Measurements from ENCODE around the gene OSBPL7. TPM values are rescaled to one million over a fixed set of nuclear protein-coding genes. Genes with fewer than 3 reads are reported as not detected.
A peak's percentile ranks its signal among the peaks of the same experiment; 100 is the strongest.

OSBPL7 gene
- polyA plus RNA-seq, 6 donors from 2014 or later: 1.2 to 9.2 (median 4.5) TPM

DNA sequence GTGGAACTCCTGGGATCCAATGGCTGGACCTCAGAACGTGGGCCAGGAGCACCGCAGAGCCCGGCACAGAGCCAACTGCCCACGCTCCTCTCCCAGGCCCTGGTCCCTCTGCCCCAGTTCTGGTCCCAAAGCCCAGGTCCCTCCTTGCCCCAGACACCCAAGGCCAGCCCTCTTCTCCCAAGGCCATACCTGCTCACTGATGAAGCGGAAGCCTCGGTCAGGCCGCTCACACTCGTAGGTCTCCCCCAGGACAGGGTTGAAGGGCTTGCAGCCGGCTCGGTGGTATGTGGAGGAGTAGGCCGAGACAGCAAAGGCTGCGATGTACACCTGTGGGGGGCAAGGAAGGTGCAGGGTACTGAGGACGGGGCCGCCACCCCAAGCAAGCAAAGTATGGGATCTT is 8.5 kb downstream of the OSBPL7 start:
- Mint-ChIP-seq H3K4me3 (no peak overlapping the region), H3K4me1 (peaks cover 0 to 5% (median 4%) of the 10 kb centered on the region in 3 donors), H3K27me3 (no peaks in the 10 kb centered on the region), H3K36me3 (peaks cover 11 to 66% of the 10 kb centered on the region in 2 donors), H3K27ac (no peak overlapping the region), H3K9me3 (no peaks in the 10 kb centered on the region)
- ATAC-seq (ENCODE audit: low read depth in 2 of 2) (no peak), DNase-seq (no peak)

DNA sequence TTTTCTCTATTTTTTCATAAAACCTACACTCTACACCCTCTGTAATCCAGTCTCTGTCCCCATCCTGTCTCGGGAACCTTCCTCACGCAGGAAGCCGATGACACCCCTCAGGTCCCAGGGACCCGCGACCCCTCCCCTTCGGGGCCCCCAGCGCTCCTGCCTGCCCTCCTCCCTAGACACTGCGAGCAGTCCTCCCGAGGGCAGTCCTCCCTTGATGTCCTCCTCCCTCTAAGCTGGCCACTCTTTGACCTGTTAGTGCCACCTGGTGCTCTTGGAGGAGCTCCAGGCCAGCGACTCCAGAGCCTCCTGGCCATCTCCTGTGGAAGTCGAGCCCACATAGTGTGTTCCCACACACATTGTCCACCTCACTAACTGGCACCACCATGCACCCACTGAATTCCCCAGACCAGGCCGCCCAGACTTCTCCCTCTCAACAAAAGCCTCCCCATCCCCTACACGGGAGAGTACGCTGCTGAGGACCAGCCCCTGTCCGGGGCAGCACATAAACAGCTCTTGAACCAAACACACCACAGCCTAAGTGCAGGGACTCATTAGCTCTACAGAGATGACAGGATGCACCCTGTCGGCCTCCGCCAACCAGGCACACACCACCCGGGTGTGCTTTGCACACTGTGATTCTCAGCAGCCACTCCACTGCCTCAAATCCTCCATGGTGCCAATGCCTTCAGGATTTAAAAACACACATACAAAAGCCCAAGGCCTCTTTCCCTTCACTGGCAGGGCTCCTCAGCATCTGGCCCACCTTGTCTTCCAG is 9.3 kb downstream of the OSBPL7 start:
- Mint-ChIP-seq H3K9me3 (no peaks in the 10 kb centered on the region), H3K27me3 (no peaks in the 10 kb centered on the region), H3K27ac (peak overlapping the region in 2 of 6 donors; percentile 58 to 71), H3K4me1 (peaks cover 0 to 5% (median 4%) of the 10 kb centered on the region in 3 donors), H3K36me3 (peaks cover 6 to 66% of the 10 kb centered on the region in 2 donors), H3K4me3 (peak overlapping the region in 1 of 8 donors; percentile 15)
- ATAC-seq (ENCODE audit: low read depth in 2 of 2) (no peak), DNase-seq (no peak)

DNA sequence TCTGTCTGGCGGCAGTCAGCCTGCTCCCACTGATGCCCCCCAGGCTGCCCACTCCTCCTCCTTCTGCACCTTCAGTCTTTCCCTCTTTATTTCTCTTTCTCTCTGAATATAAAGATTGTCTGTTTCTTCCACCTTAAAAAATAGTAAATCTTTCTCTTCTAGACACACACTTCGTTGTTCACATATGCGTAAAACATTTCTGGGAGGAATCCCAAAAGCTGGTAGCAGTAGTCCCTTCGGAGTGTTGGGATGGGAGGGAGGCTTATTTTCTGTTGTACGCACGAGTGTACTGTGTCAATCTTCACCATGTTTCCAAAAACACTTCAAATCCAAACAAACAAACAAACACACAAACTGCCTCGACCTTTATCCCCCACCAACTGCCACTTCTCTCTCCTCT is 9.9 kb downstream of the OSBPL7 start:
- ATAC-seq (ENCODE audit: low read depth in 2 of 2) (no peak), DNase-seq (no peak)
- peak overlapping the region in 2 of 6 donors; percentile 49 to 58 for H3K27ac Mint-ChIP-seq
- H3K36me3 Mint-ChIP-seq: peaks cover 6 to 68% of the 10 kb centered on the region in 2 donors
- peaks cover 0 to 5% (median 4%) of the 10 kb centered on the region in 3 donors for H3K4me1 Mint-ChIP-seq
- H3K9me3 Mint-ChIP-seq: no peaks in the 10 kb centered on the region
- no peaks in the 10 kb centered on the region for H3K27me3 Mint-ChIP-seq
- no peak overlapping the region for H3K4me3 Mint-ChIP-seq

DNA sequence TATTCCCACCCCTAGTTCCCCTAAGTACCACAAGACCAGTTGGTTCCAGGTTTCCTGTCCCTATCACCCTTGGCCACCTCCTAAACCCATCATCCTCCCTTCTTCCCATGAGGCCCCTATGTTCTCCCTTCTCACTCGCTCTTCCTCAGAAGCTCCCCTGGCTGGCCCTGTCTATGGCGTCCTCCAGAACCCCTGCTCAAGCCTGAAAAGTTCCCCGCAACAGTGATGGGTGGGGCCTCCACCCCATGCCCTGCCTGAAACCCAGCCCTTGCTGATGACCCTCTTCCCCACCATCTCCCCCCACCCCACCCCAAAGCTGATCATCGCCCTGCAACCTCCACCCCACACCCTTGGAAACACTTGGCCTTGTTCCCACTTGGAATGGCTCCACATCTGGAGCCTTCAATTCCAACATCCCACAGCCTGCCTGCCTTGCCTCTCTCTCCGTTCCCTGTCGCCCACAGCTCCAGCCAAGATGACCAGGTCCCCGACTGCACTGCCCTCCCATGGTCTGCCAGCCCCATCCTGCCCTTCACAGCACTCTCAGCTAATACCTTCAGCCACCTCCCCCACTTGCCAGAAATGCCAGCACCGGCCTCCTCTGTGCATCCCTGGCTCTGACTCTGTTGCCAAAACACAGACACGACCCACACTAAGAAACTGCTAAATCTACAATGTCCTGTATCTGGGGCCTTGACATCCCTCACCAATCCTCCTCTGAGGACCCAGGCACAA is 10.5 kb downstream of the OSBPL7 start:
- Mint-ChIP-seq H3K4me3 (peak overlapping the region in 3 of 8 donors; percentile 64 to 71 (median 65)), H3K27me3 (no peaks in the 10 kb centered on the region), H3K4me1 (peaks cover 0 to 5% (median 4%) of the 10 kb centered on the region in 3 donors), H3K36me3 (peaks cover 6 to 66% of the 10 kb centered on the region in 2 donors), H3K27ac (peak overlapping the region in 2 of 6 donors; percentile 49 to 86), H3K9me3 (no peaks in the 10 kb centered on the region)
- DNase-seq (no peak), ATAC-seq (ENCODE audit: low read depth in 2 of 2) (no peak)

- Mint-ChIP-seq H3K4me1 (peaks cover 0 to 5% (median 4%) of the 10 kb centered on the region in 3 donors), H3K27ac (peak overlapping the region in 1 of 6 donors; percentile 19), H3K27me3 (no peaks in the 10 kb centered on the region), H3K36me3 (peaks cover 6 to 63% of the 10 kb centered on the region in 2 donors), H3K4me3 (no peak overlapping the region), H3K9me3 (no peaks in the 10 kb centered on the region)
- DNase-seq: no peak
- no peak for ATAC-seq (ENCODE audit: low read depth in 2 of 2)
Observed at GRCh38 chr17:47810200-47810821, 11.3 kb downstream of the OSBPL7 start.

- Mint-ChIP-seq H3K9me3 (no peaks in the 10 kb centered on the region), H3K27me3 (no peaks in the 10 kb centered on the region), H3K27ac (no peak overlapping the region), H3K4me3 (no peak overlapping the region), H3K36me3 (peaks cover 6 to 55% of the 10 kb centered on the region in 2 donors), H3K4me1 (peaks cover 0 to 5% (median 4%) of the 10 kb centered on the region in 3 donors)
- ATAC-seq (ENCODE audit: low read depth in 2 of 2) (no peak), DNase-seq (no peak)
Observed at GRCh38 chr17:47808830-47809480, 12.6 kb downstream of the OSBPL7 start.

DNA sequence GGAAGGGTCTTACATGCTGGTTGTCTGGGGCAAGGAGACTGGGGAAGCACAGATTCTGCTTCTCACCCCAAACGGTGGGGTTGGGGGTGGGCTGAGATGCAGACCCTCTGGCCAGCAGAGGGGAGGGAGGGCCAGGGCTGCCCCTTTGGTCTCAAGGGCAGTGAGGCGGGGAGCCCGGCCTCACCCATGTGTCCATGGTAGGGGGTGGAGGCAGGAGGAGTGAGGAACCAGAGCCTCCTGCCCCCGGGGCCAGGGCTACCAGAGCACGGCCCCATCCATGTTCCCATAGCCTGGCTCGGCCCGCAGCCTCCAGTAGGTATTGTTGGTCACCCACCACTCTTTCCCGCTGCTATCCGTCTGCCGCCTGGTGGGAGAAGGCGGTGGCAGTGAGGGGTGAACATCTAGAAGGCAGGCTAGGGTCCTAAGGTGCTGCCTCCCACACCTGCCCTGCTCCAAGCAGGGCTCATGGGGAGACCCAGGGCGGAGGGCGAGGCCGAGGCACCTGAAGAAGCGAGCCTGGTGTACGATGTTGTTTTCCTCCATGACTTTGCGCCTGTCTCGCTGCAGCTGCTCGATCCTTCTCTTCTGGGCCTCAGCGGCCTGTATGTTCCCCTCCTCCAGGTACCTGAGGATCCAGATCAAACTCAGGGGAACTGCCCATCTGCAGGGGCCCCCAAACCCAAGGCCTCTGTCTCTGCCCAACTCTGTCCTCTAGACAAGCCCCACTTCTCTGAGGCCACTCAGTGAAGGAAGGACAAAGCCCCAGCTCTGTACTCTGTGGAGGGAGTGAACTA is 13.4 kb downstream of the OSBPL7 start:
- H3K9me3 Mint-ChIP-seq: no peaks in the 10 kb centered on the region
- no peak overlapping the region for H3K27ac Mint-ChIP-seq
- DNase-seq (no peak), ATAC-seq (ENCODE audit: low read depth in 2 of 2) (no peak)
- H3K4me1 Mint-ChIP-seq: peaks cover 0 to 5% (median 4%) of the 10 kb centered on the region in 3 donors
- H3K36me3 Mint-ChIP-seq: peaks cover 6 to 55% of the 10 kb centered on the region in 2 donors
- no peaks in the 10 kb centered on the region for H3K27me3 Mint-ChIP-seq
- H3K4me3 Mint-ChIP-seq: no peak overlapping the region

GRCh38 chr17:47807421-47807820 is 14.2 kb downstream of the OSBPL7 start:
- no peak overlapping the region for H3K4me3 Mint-ChIP-seq
- H3K9me3 Mint-ChIP-seq: no peaks in the 10 kb centered on the region
- DNase-seq: no peak
- H3K27ac Mint-ChIP-seq: peak overlapping the region in 1 of 6 donors; percentile 69
- H3K27me3 Mint-ChIP-seq: no peaks in the 10 kb centered on the region
- peaks cover 6 to 47% of the 10 kb centered on the region in 2 donors for H3K36me3 Mint-ChIP-seq
- peaks cover 0 to 4% (median 3%) of the 10 kb centered on the region in 3 donors for H3K4me1 Mint-ChIP-seq
- ATAC-seq (ENCODE audit: low read depth in 2 of 2): no peak

- no peak overlapping the region for H3K4me3 Mint-ChIP-seq
- peaks cover 0 to 5% (median 3%) of the 10 kb centered on the region in 3 donors for H3K27me3 Mint-ChIP-seq
- ATAC-seq (ENCODE audit: low read depth in 2 of 2): no peak
- peaks cover 6 to 42% of the 10 kb centered on the region in 2 donors for H3K36me3 Mint-ChIP-seq
- DNase-seq: no peak
- H3K4me1 Mint-ChIP-seq: peaks cover 2 to 6% (median 3%) of the 10 kb centered on the region in 3 donors
- no peak overlapping the region for H3K27ac Mint-ChIP-seq
- H3K9me3 Mint-ChIP-seq: no peaks in the 10 kb centered on the region
Observed at GRCh38 chr17:47806913-47807255, 14.7 kb downstream of the OSBPL7 start.

DNA sequence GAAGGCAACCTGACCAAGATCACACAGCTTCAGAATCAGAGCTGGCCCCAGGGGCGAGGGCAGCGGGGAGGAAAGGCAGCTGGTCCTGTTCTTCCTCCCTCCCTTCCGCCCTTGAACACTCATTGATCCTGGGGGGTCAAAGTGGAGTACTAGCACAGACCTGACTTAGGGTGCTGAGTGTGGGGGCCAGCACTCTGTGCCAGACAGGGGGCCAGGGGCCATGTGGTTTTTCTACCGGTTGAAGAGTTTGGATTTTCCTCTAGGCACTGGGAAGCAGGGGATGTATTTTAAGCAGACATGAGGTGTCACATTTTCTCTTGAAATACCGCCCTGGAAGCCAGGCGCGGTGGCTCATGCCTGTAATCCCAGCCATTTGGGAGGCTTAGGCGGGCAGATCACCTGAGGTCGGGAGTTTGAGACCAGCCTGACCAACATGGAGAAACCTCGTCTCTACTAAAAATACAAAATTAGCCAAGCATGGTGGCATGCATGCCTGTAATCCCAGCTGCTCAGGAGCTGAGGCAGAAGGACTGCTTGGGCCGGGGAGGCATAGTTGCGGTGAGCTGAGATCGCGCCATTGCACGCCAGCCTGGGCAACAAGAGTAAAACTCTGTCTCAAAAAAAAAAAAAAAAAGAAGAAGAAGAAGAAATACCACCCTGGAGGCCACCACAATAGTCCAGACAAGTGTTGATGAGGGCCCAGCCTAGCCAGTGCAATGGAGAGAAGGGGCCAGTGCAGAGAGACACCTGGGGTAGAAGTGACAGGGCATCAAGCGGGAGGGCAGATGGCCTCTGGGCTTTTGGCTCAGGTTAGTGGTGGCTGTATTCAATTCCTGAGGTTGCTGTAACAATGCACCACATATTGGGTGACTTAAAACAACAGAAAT is 15.3 kb downstream of the OSBPL7 start:
- no peaks in the 10 kb centered on the region for H3K9me3 Mint-ChIP-seq
- no peak overlapping the region for H3K4me3 Mint-ChIP-seq
- DNase-seq: no peak
- H3K27me3 Mint-ChIP-seq: peaks cover 0 to 9% (median 9%) of the 10 kb centered on the region in 3 donors
- H3K27ac Mint-ChIP-seq: peak overlapping the region in 1 of 6 donors; percentile 33
- peaks cover 2 to 9% (median 3%) of the 10 kb centered on the region in 3 donors for H3K4me1 Mint-ChIP-seq
- H3K36me3 Mint-ChIP-seq: peaks cover 6 to 35% of the 10 kb centered on the region in 2 donors
- ATAC-seq (ENCODE audit: low read depth in 2 of 2): no peak

GRCh38 chr17:47804461-47804860 is 17.1 kb downstream of the OSBPL7 start:
- DNase-seq (no peak), ATAC-seq (ENCODE audit: low read depth in 2 of 2) (no peak)
- no peaks in the 10 kb centered on the region for H3K9me3 Mint-ChIP-seq
- H3K4me1 Mint-ChIP-seq: peaks cover 2 to 9% (median 3%) of the 10 kb centered on the region in 3 donors
- peaks cover 0 to 10% (median 9%) of the 10 kb centered on the region in 3 donors for H3K27me3 Mint-ChIP-seq
- peaks cover 0 to 20% of the 10 kb centered on the region in 2 donors for H3K36me3 Mint-ChIP-seq
- no peak overlapping the region for H3K27ac Mint-ChIP-seq
- no peak overlapping the region for H3K4me3 Mint-ChIP-seq

- H3K36me3 Mint-ChIP-seq: peaks cover 0 to 20% of the 10 kb centered on the region in 2 donors
- no peak overlapping the region for H3K4me3 Mint-ChIP-seq
- DNase-seq: no peak
- peaks cover 0 to 10% (median 9%) of the 10 kb centered on the region in 3 donors for H3K27me3 Mint-ChIP-seq
- no peak overlapping the region for H3K27ac Mint-ChIP-seq
- no peak for ATAC-seq (ENCODE audit: low read depth in 2 of 2)
- H3K4me1 Mint-ChIP-seq: peaks cover 2 to 9% (median 3%) of the 10 kb centered on the region in 3 donors
- no peaks in the 10 kb centered on the region for H3K9me3 Mint-ChIP-seq
Observed at GRCh38 chr17:47803751-47804150, 17.8 kb downstream of the OSBPL7 start.

All from naive B cell (primary cell).